ENCODE measurements around the gene GATAD2A.

DNA sequence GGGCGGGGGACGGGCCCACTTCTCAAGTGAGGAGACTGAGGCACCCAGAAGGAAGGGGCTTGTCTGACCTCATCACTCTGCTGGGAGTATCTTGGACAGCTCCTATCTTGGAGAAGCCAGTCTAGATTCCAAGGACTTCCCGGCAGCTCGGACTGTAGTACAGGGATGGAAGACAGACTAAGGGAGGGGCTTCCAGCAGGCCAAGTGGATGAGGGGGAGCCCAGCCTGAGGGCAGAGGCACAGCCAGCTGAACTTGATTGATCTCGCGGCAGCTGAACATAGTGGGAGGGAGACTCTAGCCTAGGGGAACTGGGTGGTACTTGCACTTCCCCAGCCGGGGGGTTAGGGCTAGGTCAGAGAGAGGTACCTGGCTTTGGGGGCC is 133.3 kb downstream of the GATAD2A start:
- TF ChIP-seq, protein P1, sequence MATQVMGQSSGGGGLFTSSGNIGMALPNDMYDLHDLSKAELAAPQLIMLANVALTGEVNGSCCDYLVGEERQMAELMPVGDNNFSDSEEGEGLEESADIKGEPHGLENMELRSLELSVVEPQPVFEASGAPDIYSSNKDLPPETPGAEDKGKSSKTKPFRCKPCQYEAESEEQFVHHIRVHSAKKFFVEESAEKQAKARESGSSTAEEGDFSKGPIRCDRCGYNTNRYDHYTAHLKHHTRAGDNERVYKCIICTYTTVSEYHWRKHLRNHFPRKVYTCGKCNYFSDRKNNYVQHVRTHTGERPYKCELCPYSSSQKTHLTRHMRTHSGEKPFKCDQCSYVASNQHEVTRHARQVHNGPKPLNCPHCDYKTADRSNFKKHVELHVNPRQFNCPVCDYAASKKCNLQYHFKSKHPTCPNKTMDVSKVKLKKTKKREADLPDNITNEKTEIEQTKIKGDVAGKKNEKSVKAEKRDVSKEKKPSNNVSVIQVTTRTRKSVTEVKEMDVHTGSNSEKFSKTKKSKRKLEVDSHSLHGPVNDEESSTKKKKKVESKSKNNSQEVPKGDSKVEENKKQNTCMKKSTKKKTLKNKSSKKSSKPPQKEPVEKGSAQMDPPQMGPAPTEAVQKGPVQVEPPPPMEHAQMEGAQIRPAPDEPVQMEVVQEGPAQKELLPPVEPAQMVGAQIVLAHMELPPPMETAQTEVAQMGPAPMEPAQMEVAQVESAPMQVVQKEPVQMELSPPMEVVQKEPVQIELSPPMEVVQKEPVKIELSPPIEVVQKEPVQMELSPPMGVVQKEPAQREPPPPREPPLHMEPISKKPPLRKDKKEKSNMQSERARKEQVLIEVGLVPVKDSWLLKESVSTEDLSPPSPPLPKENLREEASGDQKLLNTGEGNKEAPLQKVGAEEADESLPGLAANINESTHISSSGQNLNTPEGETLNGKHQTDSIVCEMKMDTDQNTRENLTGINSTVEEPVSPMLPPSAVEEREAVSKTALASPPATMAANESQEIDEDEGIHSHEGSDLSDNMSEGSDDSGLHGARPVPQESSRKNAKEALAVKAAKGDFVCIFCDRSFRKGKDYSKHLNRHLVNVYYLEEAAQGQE (IDR thresholded peaks at IDR 0.05; ENCODE audit: borderline replicate concordance), result no peak
- TF ChIP-seq, protein P1 (CRISPR knock-in tag; IDR thresholded peaks at IDR 0.05; ENCODE audit: low read depth), result no peak
- TF ChIP-seq, protein P2, sequence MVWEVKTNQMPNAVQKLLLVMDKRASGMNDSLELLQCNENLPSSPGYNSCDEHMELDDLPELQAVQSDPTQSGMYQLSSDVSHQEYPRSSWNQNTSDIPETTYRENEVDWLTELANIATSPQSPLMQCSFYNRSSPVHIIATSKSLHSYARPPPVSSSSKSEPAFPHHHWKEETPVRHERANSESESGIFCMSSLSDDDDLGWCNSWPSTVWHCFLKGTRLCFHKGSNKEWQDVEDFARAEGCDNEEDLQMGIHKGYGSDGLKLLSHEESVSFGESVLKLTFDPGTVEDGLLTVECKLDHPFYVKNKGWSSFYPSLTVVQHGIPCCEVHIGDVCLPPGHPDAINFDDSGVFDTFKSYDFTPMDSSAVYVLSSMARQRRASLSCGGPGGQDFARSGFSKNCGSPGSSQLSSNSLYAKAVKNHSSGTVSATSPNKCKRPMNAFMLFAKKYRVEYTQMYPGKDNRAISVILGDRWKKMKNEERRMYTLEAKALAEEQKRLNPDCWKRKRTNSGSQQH (CRISPR knock-in tag; IDR thresholded peaks at IDR 0.05), result no peak
- TF ChIP-seq NONO (IDR thresholded peaks at IDR 0.05; ENCODE audit: low read depth in 2 of 2, low read length in 1 of 2), result no peak
- TF ChIP-seq, protein P3, sequence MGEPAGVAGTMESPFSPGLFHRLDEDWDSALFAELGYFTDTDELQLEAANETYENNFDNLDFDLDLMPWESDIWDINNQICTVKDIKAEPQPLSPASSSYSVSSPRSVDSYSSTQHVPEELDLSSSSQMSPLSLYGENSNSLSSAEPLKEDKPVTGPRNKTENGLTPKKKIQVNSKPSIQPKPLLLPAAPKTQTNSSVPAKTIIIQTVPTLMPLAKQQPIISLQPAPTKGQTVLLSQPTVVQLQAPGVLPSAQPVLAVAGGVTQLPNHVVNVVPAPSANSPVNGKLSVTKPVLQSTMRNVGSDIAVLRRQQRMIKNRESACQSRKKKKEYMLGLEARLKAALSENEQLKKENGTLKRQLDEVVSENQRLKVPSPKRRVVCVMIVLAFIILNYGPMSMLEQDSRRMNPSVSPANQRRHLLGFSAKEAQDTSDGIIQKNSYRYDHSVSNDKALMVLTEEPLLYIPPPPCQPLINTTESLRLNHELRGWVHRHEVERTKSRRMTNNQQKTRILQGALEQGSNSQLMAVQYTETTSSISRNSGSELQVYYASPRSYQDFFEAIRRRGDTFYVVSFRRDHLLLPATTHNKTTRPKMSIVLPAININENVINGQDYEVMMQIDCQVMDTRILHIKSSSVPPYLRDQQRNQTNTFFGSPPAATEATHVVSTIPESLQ (CRISPR knock-in tag; IDR thresholded peaks at IDR 0.05), result no peak
- no peak for TF ChIP-seq MYC (IDR thresholded peaks at IDR 0.05; ENCODE audit: low read depth, low read length)
- no peak for TF ChIP-seq MYC (CRISPR knock-in tag; IDR thresholded peaks at IDR 0.05; ENCODE audit: borderline replicate concordance, low read depth)
- no peak for TF ChIP-seq MTA2 (IDR thresholded peaks at IDR 0.05; ENCODE audit: low read depth)
- TF ChIP-seq, protein P4, sequence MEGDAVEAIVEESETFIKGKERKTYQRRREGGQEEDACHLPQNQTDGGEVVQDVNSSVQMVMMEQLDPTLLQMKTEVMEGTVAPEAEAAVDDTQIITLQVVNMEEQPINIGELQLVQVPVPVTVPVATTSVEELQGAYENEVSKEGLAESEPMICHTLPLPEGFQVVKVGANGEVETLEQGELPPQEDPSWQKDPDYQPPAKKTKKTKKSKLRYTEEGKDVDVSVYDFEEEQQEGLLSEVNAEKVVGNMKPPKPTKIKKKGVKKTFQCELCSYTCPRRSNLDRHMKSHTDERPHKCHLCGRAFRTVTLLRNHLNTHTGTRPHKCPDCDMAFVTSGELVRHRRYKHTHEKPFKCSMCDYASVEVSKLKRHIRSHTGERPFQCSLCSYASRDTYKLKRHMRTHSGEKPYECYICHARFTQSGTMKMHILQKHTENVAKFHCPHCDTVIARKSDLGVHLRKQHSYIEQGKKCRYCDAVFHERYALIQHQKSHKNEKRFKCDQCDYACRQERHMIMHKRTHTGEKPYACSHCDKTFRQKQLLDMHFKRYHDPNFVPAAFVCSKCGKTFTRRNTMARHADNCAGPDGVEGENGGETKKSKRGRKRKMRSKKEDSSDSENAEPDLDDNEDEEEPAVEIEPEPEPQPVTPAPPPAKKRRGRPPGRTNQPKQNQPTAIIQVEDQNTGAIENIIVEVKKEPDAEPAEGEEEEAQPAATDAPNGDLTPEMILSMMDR (IDR thresholded peaks at IDR 0.05 in 2 of 3, conservative IDR thresholded peaks at IDR 0.05 in 1 of 3; ENCODE audit: insufficient read depth in 2 of 3, low read depth in 1 of 3, low read length in 3 of 3), result no peak
- no peak for TF ChIP-seq CSDE1 (IDR thresholded peaks at IDR 0.05)
- no peak for TF ChIP-seq CCNT2 (IDR thresholded peaks at IDR 0.05; ENCODE audit: borderline replicate concordance, extremely low read depth, insufficient read length, low read depth, low read length)
- TF ChIP-seq EZH2 (IDR thresholded peaks at IDR 0.05; ENCODE audit: borderline replicate concordance, low read depth, low read length), result no peak
- TF ChIP-seq ZNF253 (CRISPR knock-in tag; conservative IDR thresholded peaks at IDR 0.05), result no peak
- TF ChIP-seq BHLHE40 (IDR thresholded peaks at IDR 0.05; ENCODE audit: low read length), result no peak
